Bronchial epithelial cell (primary cell): ENCODE data around the gene PCCA. TPM values are rescaled to one million over a fixed set of nuclear protein-coding genes. Genes with fewer than 3 reads are reported as not detected.
"Not testable (repeated sequence)": the region's sequence is repeated elsewhere in the genome, so short reads cannot be mapped to it uniquely, and the experiment has no call there.

Source experiments
- DNase-seq: peaks from one replicate; pipeline ENCODE4 v3.0.0-alpha.2; 2010; ENCODE audit warnings: low read depth
- FAIRE-seq: peaks from 2 replicates; lab custom pipeline; 2011; peaks lifted over from hg19 to GRCh38; lab: Jason Lieb, UNC
- H3K27me3 ChIP-seq: 2 replicates; pipeline ENCODE4 v1.5.1; 2011; ENCODE audit warnings: low read length; ENCODE audit not compliant: control insufficient read depth, insufficient read depth
- H3K36me3 ChIP-seq: 2 replicates; pipeline ENCODE4 v1.5.1; 2011; ENCODE audit warnings: low read length; ENCODE audit not compliant: control insufficient read depth, insufficient read depth
- H3K4me3 ChIP-seq: 2 replicates; pipeline ENCODE4 v1.5.1; 2011; ENCODE audit warnings: mild to moderate bottlenecking, low read depth, low read length, control low read depth
- total RNA-seq: library from RNA; depleted of rRNA; stranded (reverse); fragments of >200 nt; gene quantifications from 2 replicates; pipeline ENCODE4 v1.2.1, GENCODE V29; 2014
- TF ChIP-seq, protein P1 (sequence below): IDR thresholded peaks from 2 replicates; pipeline ENCODE4 v1.5.1; 2011; ENCODE audit warnings: mild to moderate bottlenecking, moderate library complexity, low read length, control low read depth, inconsistent platforms; ENCODE audit not compliant: insufficient read depth, severe bottlenecking

The PCCA gene
- total RNA-seq, 1 donor from 2014 or later: 27.1 TPM

DNA sequence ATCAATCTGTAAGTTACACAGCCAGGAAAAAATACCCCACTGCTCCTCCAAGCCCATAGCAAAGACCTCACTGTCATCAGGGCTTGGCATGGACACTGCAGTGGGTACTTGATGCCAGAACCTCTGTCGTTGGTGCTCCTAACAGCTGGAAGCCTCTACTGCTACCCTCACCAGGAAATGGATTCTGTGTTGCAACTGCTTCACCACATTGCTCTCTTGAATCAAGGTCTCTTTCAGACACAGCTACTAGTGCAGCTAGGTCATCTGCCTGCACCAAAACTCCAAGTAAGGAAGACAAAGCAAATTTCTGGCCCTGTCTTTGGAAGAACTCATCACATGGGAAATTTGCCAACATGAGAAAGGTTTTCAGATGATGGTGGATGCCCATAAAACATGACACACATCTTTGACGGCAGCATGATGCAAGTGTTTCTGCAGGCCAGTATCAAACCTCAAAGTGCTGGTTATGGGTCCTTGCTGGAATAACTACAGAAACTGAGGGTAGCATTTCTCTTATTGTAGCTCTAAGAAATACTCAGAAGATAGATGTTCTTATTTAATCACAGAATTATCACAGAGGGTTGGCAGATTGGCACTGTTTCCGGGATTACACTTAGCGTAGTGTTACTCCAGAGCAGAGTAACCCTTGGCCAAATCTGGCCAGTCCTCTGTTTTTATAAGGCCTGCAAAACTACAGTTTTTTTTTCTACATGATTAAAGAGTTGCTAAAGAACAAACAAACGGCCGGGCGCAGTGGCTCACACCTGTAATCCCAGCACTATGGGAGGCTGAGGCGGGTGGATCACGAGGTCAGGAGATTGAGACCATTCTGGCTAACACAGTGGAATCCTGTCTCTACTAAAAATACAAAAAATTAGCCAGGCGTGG is 12.9 kb upstream of the PCCA start:
- no peaks in the 10 kb centered on the region for H3K27me3 ChIP-seq
- H3K4me3 ChIP-seq: no peak overlapping the region
- TF ChIP-seq, protein P1, sequence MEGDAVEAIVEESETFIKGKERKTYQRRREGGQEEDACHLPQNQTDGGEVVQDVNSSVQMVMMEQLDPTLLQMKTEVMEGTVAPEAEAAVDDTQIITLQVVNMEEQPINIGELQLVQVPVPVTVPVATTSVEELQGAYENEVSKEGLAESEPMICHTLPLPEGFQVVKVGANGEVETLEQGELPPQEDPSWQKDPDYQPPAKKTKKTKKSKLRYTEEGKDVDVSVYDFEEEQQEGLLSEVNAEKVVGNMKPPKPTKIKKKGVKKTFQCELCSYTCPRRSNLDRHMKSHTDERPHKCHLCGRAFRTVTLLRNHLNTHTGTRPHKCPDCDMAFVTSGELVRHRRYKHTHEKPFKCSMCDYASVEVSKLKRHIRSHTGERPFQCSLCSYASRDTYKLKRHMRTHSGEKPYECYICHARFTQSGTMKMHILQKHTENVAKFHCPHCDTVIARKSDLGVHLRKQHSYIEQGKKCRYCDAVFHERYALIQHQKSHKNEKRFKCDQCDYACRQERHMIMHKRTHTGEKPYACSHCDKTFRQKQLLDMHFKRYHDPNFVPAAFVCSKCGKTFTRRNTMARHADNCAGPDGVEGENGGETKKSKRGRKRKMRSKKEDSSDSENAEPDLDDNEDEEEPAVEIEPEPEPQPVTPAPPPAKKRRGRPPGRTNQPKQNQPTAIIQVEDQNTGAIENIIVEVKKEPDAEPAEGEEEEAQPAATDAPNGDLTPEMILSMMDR: no peak
- FAIRE-seq (no peak), DNase-seq (no peak)
- no peaks in the 10 kb centered on the region for H3K36me3 ChIP-seq

DNA sequence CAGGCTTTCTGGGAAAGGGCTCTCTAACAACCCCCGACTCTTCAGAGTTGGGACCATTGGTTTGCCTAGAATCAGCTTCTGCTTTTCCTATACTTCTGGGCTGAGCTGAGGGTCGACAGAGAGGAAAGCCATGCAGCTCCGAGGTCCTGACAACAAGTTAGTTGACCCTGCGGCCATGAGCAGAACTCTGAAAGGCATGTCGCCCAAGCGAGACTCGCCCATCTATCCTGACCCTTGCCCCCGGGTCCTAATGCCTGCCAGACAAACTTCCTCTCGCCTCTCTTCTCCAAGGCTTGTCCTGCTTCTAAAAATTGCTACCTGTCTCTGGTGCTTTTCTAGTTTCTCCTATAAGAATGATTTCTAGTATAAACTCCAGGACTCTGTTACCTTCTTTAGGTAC is 9.9 kb upstream of the PCCA start:
- not testable (repeated sequence) for FAIRE-seq, H3K27me3 ChIP-seq, DNase-seq, H3K4me3 ChIP-seq, H3K36me3 ChIP-seq

DNA sequence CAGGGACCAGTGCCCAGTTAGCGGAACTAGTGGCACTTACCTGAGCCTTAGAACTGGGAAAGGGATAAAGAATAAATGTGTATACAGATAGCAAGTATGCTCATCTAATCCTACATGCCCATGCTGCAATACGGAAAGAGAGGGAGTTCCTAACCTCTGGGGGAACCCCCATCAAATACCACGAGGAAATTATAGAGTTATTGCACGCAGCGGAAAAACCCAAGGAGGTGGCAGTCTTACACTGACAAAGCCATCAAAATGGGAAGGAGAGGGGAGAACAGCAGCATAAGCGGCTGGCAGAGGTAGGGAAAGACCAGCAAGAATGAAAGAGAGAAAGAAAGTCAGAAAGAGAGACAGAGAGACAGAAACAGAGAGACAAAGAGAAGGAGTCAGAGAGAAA is 5.5 kb upstream of the PCCA start:
- H3K36me3 ChIP-seq, DNase-seq, H3K4me3 ChIP-seq, H3K27me3 ChIP-seq, FAIRE-seq: not testable (repeated sequence)

DNA sequence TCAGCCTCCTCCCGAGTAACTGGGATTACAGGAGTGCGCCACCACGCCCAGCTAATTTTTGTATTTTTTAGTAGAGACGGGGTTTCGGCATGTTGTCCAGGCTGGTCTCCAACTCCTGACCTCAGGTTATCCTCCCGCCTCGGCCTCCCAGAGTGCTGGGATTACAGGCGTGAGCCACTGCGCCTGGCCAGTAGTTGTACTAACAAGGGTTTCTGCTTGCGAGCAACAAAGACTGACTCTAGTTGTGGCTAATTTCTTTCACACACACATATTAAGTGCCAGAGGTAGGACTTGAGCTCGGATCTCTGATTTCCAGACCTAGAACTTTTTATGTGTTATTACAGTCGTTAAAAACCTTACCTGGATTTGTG is 635 bp upstream of the PCCA start:
- Histone ChIP-seq H3K4me3 (peak overlapping the region; percentile 72), H3K36me3 (peaks cover 3% of the 10 kb centered on the region), H3K27me3 (no peaks in the 10 kb centered on the region)
- TF ChIP-seq, protein P1: no peak
- FAIRE-seq (no peak), DNase-seq (no peak)

DNA sequence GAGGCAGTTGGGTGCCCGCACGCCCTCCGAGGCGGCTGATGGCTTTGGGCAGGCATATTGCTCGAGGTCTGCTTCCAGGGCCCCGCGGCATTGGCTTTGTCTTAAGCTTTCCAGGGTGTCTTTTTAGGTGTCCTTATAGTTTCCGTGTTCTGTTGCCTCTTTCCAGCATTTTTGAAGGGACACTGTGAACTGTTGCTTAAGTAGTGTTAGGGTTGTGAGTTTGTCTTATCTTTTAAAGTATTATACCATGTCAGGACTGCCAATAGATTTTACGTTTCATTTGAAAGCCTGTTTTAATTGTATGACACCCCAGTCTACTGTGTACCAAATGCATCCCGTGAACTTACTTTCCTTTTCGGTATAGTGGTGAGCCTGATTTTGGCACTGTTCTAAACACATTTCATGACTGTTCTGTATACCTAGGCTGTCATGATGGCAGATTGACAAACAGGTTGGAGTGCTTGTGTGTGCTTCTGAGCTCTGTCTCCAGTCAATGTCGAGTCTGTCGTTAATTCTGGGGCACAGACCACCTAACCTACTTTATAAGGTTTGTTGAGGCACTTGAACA is 656 bp downstream of the PCCA start:
- TF ChIP-seq, protein P1: no peak
- no peak for FAIRE-seq
- Histone ChIP-seq H3K27me3 (no peaks in the 10 kb centered on the region), H3K4me3 (peak overlapping the region; percentile 72), H3K36me3 (peaks cover 3% of the 10 kb centered on the region)
- DNase-seq: peak; percentile 45

DNA sequence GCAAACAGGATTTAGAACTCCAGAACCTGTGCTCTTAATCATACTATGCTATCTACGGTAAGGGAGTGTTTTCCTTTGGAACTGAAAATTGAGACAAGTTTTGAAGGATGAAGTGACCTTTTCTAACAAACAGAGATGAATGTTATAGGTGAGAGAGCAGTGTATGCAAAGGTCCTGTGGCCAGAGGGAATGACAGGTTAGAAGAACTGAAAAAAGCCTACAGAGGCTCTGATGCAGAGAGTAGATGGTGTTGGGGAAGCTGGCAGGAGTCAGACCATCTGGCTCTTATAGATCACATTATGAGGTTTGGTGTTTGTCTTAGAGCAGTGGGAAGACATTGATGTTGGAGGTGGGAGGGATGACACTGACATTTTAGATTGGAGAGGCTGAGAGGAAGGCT is 2.0 kb downstream of the PCCA start:
- TF ChIP-seq, protein P1: no peak
- FAIRE-seq (no peak), DNase-seq (no peak)
- Histone ChIP-seq H3K36me3 (peaks cover 3% of the 10 kb centered on the region), H3K27me3 (no peaks in the 10 kb centered on the region), H3K4me3 (no peak overlapping the region)
